GM23338 (cell line): ENCODE measurements around the gene GNAI1. TPM values are rescaled to one million over a fixed set of nuclear protein-coding genes. Genes with fewer than 3 reads are reported as not detected.

Experiments
- ATAC-seq: fragments of 200-7000 bp; cut with Tn5 transposase; 3 replicates; pipeline ENCODE4 v1.9.1; 2020
- DNase-seq: peaks from one replicate; pipeline ENCODE4 v3.0.0-alpha.2; 2015; ENCODE audit warnings: low spot score
- H2AFZ ChIP-seq: fragments of 200-600 bp; sonication (generic); 2 replicates; pipeline ENCODE4 v1.8.0; 2016; ENCODE audit warnings: antibody characterized with exemption, mild to moderate bottlenecking, moderate library complexity
- H3F3A ChIP-seq: fragments of 200-600 bp; sonication (generic); replicated peaks from 2 replicates; pipeline ENCODE4 v1.8.0; 2017; ENCODE audit warnings: antibody characterized with exemption, mixed run types, low read depth
- H3K27ac ChIP-seq: fragments of 200-600 bp; sonication (generic); 2 replicates; pipeline ENCODE4 v1.6.1; 2016; ENCODE audit warnings: low read depth
- H3K27me3 ChIP-seq: fragments of 200-600 bp; sonication (generic); 2 replicates; pipeline ENCODE4 v1.8.0; 2016; ENCODE audit warnings: mild to moderate bottlenecking, mixed run types, moderate library complexity; ENCODE audit not compliant: insufficient read depth
- H3K36me3 ChIP-seq: fragments of 200-600 bp; sonication (generic); 2 replicates; pipeline ENCODE4 v1.8.0; 2016; ENCODE audit warnings: mild to moderate bottlenecking; ENCODE audit not compliant: insufficient read depth
- H3K4me1 ChIP-seq: fragments of 200-600 bp; sonication (generic); 2 replicates; pipeline ENCODE4 v1.8.0; 2016; ENCODE audit warnings: mild to moderate bottlenecking, moderate library complexity; ENCODE audit not compliant: insufficient read depth
- H3K4me2 ChIP-seq: fragments of 200-600 bp; sonication (generic); 2 replicates; pipeline ENCODE4 v1.7.1; 2017; ENCODE audit warnings: mixed run types
- H3K4me3 ChIP-seq: fragments of 200-600 bp; sonication (generic); 2 replicates; pipeline ENCODE4 v1.6.1; 2016; ENCODE audit warnings: mixed run types
- H3K79me2 ChIP-seq: fragments of 200-600 bp; sonication (generic); replicated peaks from 2 replicates; pipeline ENCODE4 v1.8.0; 2017; ENCODE audit warnings: mild to moderate bottlenecking; ENCODE audit not compliant: insufficient read depth
- H3K9me2 ChIP-seq: fragments of 200-600 bp; sonication (generic); 2 replicates; pipeline ENCODE4 v1.8.0; 2017; ENCODE audit not compliant: insufficient read depth
- H4K20me1 ChIP-seq: fragments of 200-600 bp; sonication (generic); replicated peaks from 2 replicates; pipeline ENCODE4 v1.8.0; 2017; ENCODE audit warnings: mild to moderate bottlenecking; ENCODE audit not compliant: insufficient read depth
- H3K27ac Mint-ChIP-seq: 2 replicates; pipeline ENCODE4 v1.8.0; 2020; ENCODE audit warnings: inconsistent platforms, mild to moderate bottlenecking, moderate library complexity, mixed read lengths
- H3K27me3 Mint-ChIP-seq: 3 replicates; pipeline ENCODE4 v1.8.0; 2022; ENCODE audit warnings: low read depth, mild to moderate bottlenecking, moderate library complexity, mixed read lengths, inconsistent platforms; ENCODE audit not compliant: insufficient read depth, poor library complexity
- H3K36me3 Mint-ChIP-seq: 3 replicates; pipeline ENCODE4 v1.8.0; 2021; ENCODE audit warnings: low read depth, mild to moderate bottlenecking, inconsistent platforms, moderate library complexity, mixed read lengths
- H3K4me1 Mint-ChIP-seq: 3 replicates; pipeline ENCODE4 v1.8.0; 2020; ENCODE audit warnings: mild to moderate bottlenecking, inconsistent platforms, mixed read lengths
- H3K4me3 Mint-ChIP-seq: 3 replicates; pipeline ENCODE4 v1.8.0; 2021; ENCODE audit warnings: moderate library complexity, mild to moderate bottlenecking, inconsistent platforms, mixed read lengths
- H3K9me3 Mint-ChIP-seq: 3 replicates; pipeline ENCODE4 v1.8.0; 2020; ENCODE audit warnings: moderate library complexity, mild to moderate bottlenecking, inconsistent platforms, mixed read lengths
- CREB1 ChIP-seq: fragments of 250-450 bp; sonication (Bioruptor Pico); IDR thresholded peaks from 2 replicates; pipeline ENCODE4 v1.5.0; 2020; ENCODE audit warnings: low read depth, mild to moderate bottlenecking, moderate library complexity
- ETS1 ChIP-seq: IDR thresholded peaks from 2 replicates; pipeline ENCODE4 v1.6.1; 2016; ENCODE audit warnings: antibody characterized with exemption
- EZH2phosphoT487 ChIP-seq: fragments of 200-600 bp; sonication (generic); IDR thresholded peaks from one replicate; pipeline ENCODE4 v1.8.1; 2018; ENCODE audit warnings: antibody characterized with exemption; ENCODE audit not compliant: unreplicated experiment
- JUNB ChIP-seq: IDR thresholded peaks from one replicate; pipeline ENCODE4 v1.6.1; 2016; ENCODE audit warnings: antibody characterized with exemption; ENCODE audit not compliant: unreplicated experiment
- NANOG ChIP-seq: IDR thresholded peaks from 2 replicates; pipeline ENCODE4 v1.6.1; 2016; ENCODE audit warnings: antibody characterized with exemption, borderline replicate concordance
- POLR2AphosphoS5 ChIP-seq: IDR thresholded peaks from 2 replicates; pipeline ENCODE4 v1.6.1; 2016; ENCODE audit warnings: antibody characterized with exemption, low read depth
- STAT1 ChIP-seq: IDR thresholded peaks from one replicate; pipeline ENCODE4 v1.6.1; 2016; ENCODE audit warnings: antibody characterized with exemption; ENCODE audit not compliant: unreplicated experiment
- ZNF114 ChIP-seq: fragments of 250-450 bp; sonication (Bioruptor Pico); IDR thresholded peaks from 2 replicates; pipeline ENCODE4 v1.5.0; 2020; ENCODE audit warnings: mild to moderate bottlenecking, moderate library complexity
- polyA plus RNA-seq: library from polyadenylated mRNA; unstranded; fragments of >200 nt; fragmentation: Nextera tagmentation; extraction: Ambion mirVana; gene quantifications from 2 replicates; pipeline ENCODE4 v1.2.1, GENCODE V29; 2016
- total RNA-seq: library from RNA; depleted of rRNA; stranded (reverse); fragments of >200 nt; shearing (Covaris generic); gene quantifications from 2 replicates; pipeline ENCODE4 v1.2.3, GENCODE V29; 2014
- TF ChIP-seq, protein P1 (sequence below), 2 experiments: fragments of 200-600 bp in 1 of 2; sonication (generic) in 1 of 2; conservative IDR thresholded peaks; 2 replicates each; pipeline versions ENCODE4 v1.5.1 to v1.6.1; 2016 to 2017; ENCODE audit warnings: antibody characterized with exemption in 2 of 2, low read depth in 2 of 2, mild to moderate bottlenecking in 2 of 2, moderate library complexity in 1 of 2
- TF ChIP-seq, protein P2 (sequence below): fragments of 250-450 bp; sonication (Bioruptor Pico); IDR thresholded peaks from 2 replicates; pipeline ENCODE4 v1.5.0; 2020; ENCODE audit warnings: mild to moderate bottlenecking, moderate library complexity

Gene GNAI1
- total and polyA plus RNA-seq, 2 experiments from 2014 or later, result 31.3 to 36.9 TPM

GRCh38 chr7:80124526-80125264, 9.9 kb upstream of the GNAI1 start:
- Histone ChIP-seq H3K4me3 (no peak overlapping the region), H3K4me2 (no peak overlapping the region), H3F3A (no peaks in the 10 kb centered on the region), H3K79me2 (no peaks in the 10 kb centered on the region), H4K20me1 (no peaks in the 10 kb centered on the region), H3K4me1 (peaks cover 10% of the 10 kb centered on the region), H3K27me3 (peaks cover 32% of the 10 kb centered on the region), H3K27ac (no peak overlapping the region), H3K36me3 (no peaks in the 10 kb centered on the region), H3K9me2 (peaks cover 7% of the 10 kb centered on the region; the same call in 1 of the 2 replicates), H2AFZ (no peak overlapping the region)
- Mint-ChIP-seq H3K9me3 (no peaks in the 10 kb centered on the region), H3K4me3 (no peak overlapping the region), H3K27me3 (peaks cover 18% of the 10 kb centered on the region), H3K4me1 (peaks cover 24% of the 10 kb centered on the region), H3K27ac (no peak overlapping the region), H3K36me3 (no peaks in the 10 kb centered on the region)
- no peak; the same call in 2 of the 3 replicates for ATAC-seq
- no peak for DNase-seq
- TF ChIP-seq EZH2phosphoT487 (no peak), STAT1 (no peak), ETS1 (no peak), CREB1 (CRISPR knock-in tag) (no peak), NANOG (no peak), ZNF114 (CRISPR knock-in tag) (no peak), POLR2AphosphoS5 (no peak)
- TF ChIP-seq, protein P1, sequence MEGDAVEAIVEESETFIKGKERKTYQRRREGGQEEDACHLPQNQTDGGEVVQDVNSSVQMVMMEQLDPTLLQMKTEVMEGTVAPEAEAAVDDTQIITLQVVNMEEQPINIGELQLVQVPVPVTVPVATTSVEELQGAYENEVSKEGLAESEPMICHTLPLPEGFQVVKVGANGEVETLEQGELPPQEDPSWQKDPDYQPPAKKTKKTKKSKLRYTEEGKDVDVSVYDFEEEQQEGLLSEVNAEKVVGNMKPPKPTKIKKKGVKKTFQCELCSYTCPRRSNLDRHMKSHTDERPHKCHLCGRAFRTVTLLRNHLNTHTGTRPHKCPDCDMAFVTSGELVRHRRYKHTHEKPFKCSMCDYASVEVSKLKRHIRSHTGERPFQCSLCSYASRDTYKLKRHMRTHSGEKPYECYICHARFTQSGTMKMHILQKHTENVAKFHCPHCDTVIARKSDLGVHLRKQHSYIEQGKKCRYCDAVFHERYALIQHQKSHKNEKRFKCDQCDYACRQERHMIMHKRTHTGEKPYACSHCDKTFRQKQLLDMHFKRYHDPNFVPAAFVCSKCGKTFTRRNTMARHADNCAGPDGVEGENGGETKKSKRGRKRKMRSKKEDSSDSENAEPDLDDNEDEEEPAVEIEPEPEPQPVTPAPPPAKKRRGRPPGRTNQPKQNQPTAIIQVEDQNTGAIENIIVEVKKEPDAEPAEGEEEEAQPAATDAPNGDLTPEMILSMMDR (conservative IDR thresholded peaks at IDR 0.05; ENCODE audit: low read depth in 2 of 2), result no peak

DNA sequence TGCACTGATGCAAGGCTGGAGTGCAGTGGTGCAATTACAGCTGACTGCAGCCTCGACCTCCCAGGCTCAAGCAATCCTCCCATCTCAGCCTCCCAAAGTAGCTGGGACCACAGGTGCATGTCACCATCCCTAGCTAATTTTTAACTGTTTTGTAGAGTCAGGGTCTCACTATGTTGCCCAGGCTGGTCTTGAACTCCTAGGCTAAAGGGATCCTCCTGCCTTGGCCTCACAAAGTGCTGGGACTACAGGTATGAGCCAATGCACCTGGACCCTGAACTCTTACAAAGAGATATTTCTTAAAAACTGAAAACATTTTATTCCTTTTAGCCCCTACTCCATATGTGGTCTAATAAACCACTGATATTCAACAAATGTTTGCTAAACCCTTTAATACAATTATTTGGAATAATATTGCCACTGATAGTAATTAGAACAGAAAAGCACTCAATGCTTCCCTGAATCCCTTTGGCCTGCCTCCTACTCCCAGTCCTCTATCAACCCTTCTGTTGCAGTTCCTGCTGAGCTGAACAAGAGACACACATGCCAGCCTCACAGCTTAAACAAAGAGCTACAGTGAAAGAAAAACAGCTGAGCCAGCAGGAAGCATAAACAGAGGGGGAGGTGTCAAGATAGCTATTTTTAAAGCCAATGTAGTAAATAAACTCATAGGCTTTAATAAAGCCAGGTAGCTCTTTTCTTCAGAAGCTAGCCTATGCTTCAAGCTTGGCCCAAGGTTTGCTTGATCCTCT, 7.0 kb upstream of the GNAI1 start:
- H3K4me3 ChIP-seq, result no peak overlapping the region
- DNase-seq, result peak; percentile 91
- no peak overlapping the region for H3K27ac ChIP-seq
- TF ChIP-seq, protein P2, sequence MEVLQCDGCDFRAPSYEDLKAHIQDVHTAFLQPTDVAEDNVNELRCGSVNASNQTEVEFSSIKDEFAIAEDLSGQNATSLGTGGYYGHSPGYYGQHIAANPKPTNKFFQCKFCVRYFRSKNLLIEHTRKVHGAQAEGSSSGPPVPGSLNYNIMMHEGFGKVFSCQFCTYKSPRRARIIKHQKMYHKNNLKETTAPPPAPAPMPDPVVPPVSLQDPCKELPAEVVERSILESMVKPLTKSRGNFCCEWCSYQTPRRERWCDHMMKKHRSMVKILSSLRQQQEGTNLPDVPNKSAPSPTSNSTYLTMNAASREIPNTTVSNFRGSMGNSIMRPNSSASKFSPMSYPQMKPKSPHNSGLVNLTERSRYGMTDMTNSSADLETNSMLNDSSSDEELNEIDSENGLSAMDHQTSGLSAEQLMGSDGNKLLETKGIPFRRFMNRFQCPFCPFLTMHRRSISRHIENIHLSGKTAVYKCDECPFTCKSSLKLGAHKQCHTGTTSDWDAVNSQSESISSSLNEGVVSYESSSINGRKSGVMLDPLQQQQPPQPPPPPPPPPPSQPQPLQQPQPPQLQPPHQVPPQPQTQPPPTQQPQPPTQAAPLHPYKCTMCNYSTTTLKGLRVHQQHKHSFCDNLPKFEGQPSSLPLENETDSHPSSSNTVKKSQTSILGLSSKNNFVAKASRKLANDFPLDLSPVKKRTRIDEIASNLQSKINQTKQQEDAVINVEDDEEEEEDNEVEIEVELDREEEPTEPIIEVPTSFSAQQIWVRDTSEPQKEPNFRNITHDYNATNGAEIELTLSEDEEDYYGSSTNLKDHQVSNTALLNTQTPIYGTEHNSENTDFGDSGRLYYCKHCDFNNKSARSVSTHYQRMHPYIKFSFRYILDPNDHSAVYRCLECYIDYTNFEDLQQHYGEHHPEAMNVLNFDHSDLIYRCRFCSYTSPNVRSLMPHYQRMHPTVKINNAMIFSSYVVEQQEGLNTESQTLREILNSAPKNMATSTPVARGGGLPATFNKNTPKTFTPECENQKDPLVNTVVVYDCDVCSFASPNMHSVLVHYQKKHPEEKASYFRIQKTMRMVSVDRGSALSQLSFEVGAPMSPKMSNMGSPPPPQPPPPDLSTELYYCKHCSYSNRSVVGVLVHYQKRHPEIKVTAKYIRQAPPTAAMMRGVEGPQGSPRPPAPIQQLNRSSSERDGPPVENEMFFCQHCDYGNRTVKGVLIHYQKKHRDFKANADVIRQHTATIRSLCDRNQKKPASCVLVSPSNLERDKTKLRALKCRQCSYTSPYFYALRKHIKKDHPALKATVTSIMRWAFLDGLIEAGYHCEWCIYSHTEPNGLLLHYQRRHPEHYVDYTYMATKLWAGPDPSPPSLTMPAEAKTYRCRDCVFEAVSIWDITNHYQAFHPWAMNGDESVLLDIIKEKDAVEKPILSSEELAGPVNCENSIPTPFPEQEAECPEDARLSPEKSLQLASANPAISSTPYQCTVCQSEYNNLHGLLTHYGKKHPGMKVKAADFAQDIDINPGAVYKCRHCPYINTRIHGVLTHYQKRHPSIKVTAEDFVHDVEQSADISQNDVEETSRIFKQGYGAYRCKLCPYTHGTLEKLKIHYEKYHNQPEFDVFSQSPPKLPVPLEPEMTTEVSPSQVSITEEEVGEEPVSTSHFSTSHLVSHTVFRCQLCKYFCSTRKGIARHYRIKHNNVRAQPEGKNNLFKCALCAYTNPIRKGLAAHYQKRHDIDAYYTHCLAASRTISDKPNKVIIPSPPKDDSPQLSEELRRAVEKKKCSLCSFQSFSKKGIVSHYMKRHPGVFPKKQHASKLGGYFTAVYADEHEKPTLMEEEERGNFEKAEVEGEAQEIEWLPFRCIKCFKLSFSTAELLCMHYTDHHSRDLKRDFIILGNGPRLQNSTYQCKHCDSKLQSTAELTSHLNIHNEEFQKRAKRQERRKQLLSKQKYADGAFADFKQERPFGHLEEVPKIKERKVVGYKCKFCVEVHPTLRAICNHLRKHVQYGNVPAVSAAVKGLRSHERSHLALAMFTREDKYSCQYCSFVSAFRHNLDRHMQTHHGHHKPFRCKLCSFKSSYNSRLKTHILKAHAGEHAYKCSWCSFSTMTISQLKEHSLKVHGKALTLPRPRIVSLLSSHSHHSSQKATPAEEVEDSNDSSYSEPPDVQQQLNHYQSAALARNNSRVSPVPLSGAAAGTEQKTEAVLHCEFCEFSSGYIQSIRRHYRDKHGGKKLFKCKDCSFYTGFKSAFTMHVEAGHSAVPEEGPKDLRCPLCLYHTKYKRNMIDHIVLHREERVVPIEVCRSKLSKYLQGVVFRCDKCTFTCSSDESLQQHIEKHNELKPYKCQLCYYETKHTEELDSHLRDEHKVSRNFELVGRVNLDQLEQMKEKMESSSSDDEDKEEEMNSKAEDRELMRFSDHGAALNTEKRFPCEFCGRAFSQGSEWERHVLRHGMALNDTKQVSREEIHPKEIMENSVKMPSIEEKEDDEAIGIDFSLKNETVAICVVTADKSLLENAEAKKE (CRISPR knock-in tag), result peak; percentile 78; the same call in 1 of the 2 replicates
- TF ChIP-seq CREB1 (CRISPR knock-in tag) (peak; percentile 47; the same call in 1 of the 2 replicates), NANOG (peak; percentile 65; the same call in 1 of the 2 replicates), JUNB (no peak), ZNF114 (CRISPR knock-in tag) (peak; percentile 52; the same call in 1 of the 2 replicates)

More for the DNA sequence above, 7.0 kb upstream of the GNAI1 start:
- H3K27ac Mint-ChIP-seq, result no peak overlapping the region
- no peaks in the 10 kb centered on the region for H3K79me2 ChIP-seq
- peaks cover 7% of the 10 kb centered on the region; the same call in 1 of the 2 replicates for H3K9me2 ChIP-seq
- no peaks in the 10 kb centered on the region for H3K36me3 Mint-ChIP-seq
- H3K4me1 Mint-ChIP-seq, result peaks cover 24% of the 10 kb centered on the region
- no peaks in the 10 kb centered on the region for H4K20me1 ChIP-seq
- no peaks in the 10 kb centered on the region for H3K36me3 ChIP-seq
- H3K27me3 ChIP-seq, result peaks cover 35% of the 10 kb centered on the region
- H3K4me3 Mint-ChIP-seq, result no peak overlapping the region
- no peaks in the 10 kb centered on the region; the same call in 2 of the 3 replicates for H3K9me3 Mint-ChIP-seq
- peaks cover 18% of the 10 kb centered on the region for H3K27me3 Mint-ChIP-seq
- ATAC-seq, result peak; percentile 99
- H3F3A ChIP-seq, result no peaks in the 10 kb centered on the region
- peak overlapping the region; percentile 50 for H3K4me2 ChIP-seq
- H2AFZ ChIP-seq, result no peak overlapping the region
- H3K4me1 ChIP-seq, result peaks cover 10% of the 10 kb centered on the region
